Neural crest cell (in vitro differentiated cells): ENCODE measurements around the gene TWSG1. TPM values are rescaled to one million over a fixed set of nuclear protein-coding genes. Genes with fewer than 3 reads are reported as not detected.
"Not testable (repeated sequence)": the region's sequence is repeated elsewhere in the genome, so short reads cannot be mapped to it uniquely, and the experiment has no call there.

Experiments
- DNase-seq: peaks from one replicate; pipeline ENCODE4 v3.0.0; 2021; ENCODE audit warnings: low read depth, mixed read lengths, low spot score
- H3K27ac Mint-ChIP-seq: one replicate; pipeline ENCODE4 v1.8.0; 2021; ENCODE audit warnings: mild to moderate bottlenecking, mixed read lengths; ENCODE audit not compliant: unreplicated experiment
- H3K27me3 Mint-ChIP-seq: 2 replicates; pipeline ENCODE4 v1.8.0; 2021; ENCODE audit warnings: low read depth, mild to moderate bottlenecking, mixed read lengths
- H3K36me3 Mint-ChIP-seq: 2 replicates; pipeline ENCODE4 v1.8.0; 2021; ENCODE audit warnings: low read depth, mild to moderate bottlenecking, mixed read lengths
- H3K4me1 Mint-ChIP-seq: 2 replicates; pipeline ENCODE4 v1.8.0; 2021; ENCODE audit warnings: mixed read lengths
- H3K4me3 Mint-ChIP-seq: one replicate; pipeline ENCODE4 v1.8.0; 2021; ENCODE audit warnings: mild to moderate bottlenecking, mixed read lengths
- H3K9me3 Mint-ChIP-seq: 2 replicates; pipeline ENCODE4 v1.8.0; 2021; ENCODE audit warnings: mixed read lengths
- CTCF ChIP-seq: fragments of 200-600 bp; sonication (generic); conservative IDR thresholded peaks from 2 replicates; pipeline ENCODE4 v1.5.0; 2021; ENCODE audit warnings: antibody characterized with exemption, mild to moderate bottlenecking
- total RNA-seq: library from RNA; stranded (reverse); gene quantifications from 2 replicates; pipeline ENCODE4 v1.2.1, GENCODE V29; 2021

TWSG1 gene
- total RNA-seq, 1 donor from 2014 or later: 50.4 TPM

- TF ChIP-seq CTCF: no peak
- peak; percentile 1 for DNase-seq
- Mint-ChIP-seq H3K27ac (no peak overlapping the region), H3K4me3 (no peak overlapping the region), H3K4me1 (peaks cover 4% of the 10 kb centered on the region), H3K36me3 (peaks cover 20% of the 10 kb centered on the region), H3K27me3 (no peaks in the 10 kb centered on the region), H3K9me3 (peaks cover 3% of the 10 kb centered on the region)
Observed at GRCh38 chr18:9366126-9366714, 31.6 kb downstream of the TWSG1 start.

- not testable (repeated sequence) for H3K27me3 Mint-ChIP-seq, H3K4me3 Mint-ChIP-seq, H3K27ac Mint-ChIP-seq, H3K4me1 Mint-ChIP-seq, H3K9me3 Mint-ChIP-seq, DNase-seq
- H3K36me3 Mint-ChIP-seq: peaks cover 33% of the 10 kb centered on the region
Observed at GRCh38 chr18:9373254-9373653, 38.7 kb downstream of the TWSG1 start.

- H3K27me3 Mint-ChIP-seq: no peaks in the 10 kb centered on the region
- TF ChIP-seq CTCF: no peak
- H3K4me1 Mint-ChIP-seq: no peaks in the 10 kb centered on the region
Observed at GRCh38 chr18:9379118-9379517, 44.5 kb downstream of the TWSG1 start.

GRCh38 chr18:9380101-9380500, 45.5 kb downstream of the TWSG1 start:
- no peak overlapping the region for H3K27ac Mint-ChIP-seq
- TF ChIP-seq CTCF: no peak
- peaks cover 30% of the 10 kb centered on the region for H3K36me3 Mint-ChIP-seq
- no peak for DNase-seq
- no peak overlapping the region for H3K4me3 Mint-ChIP-seq
- no peaks in the 10 kb centered on the region for H3K27me3 Mint-ChIP-seq
- peaks cover 5% of the 10 kb centered on the region for H3K9me3 Mint-ChIP-seq
- H3K4me1 Mint-ChIP-seq: no peaks in the 10 kb centered on the region

More at GRCh38 chr18:9379118-9379517, 44.5 kb downstream of the TWSG1 start:
- no peak for DNase-seq
- Mint-ChIP-seq H3K27ac (no peak overlapping the region), H3K9me3 (peaks cover 5% of the 10 kb centered on the region), H3K36me3 (peaks cover 30% of the 10 kb centered on the region), H3K4me3 (no peak overlapping the region)

- no peaks in the 10 kb centered on the region for H3K4me1 Mint-ChIP-seq
- DNase-seq: no peak
- peaks cover 29% of the 10 kb centered on the region for H3K36me3 Mint-ChIP-seq
- no peak for TF ChIP-seq CTCF
- no peaks in the 10 kb centered on the region for H3K27me3 Mint-ChIP-seq
- peaks cover 5% of the 10 kb centered on the region for H3K9me3 Mint-ChIP-seq
- H3K4me3 Mint-ChIP-seq: no peak overlapping the region
- H3K27ac Mint-ChIP-seq: no peak overlapping the region
Observed at GRCh38 chr18:9380621-9381395, 46.2 kb downstream of the TWSG1 start.

- Mint-ChIP-seq H3K4me3 (no peak overlapping the region), H3K4me1 (peaks cover 7% of the 10 kb centered on the region), H3K27me3 (no peaks in the 10 kb centered on the region), H3K27ac (no peak overlapping the region), H3K36me3 (peaks cover 34% of the 10 kb centered on the region), H3K9me3 (peaks cover 8% of the 10 kb centered on the region)
- DNase-seq: no peak
- TF ChIP-seq CTCF: no peak
Observed at GRCh38 chr18:9386879-9387278, 52.3 kb downstream of the TWSG1 start.
